Measurements from ENCODE around the gene ZNF577. TPM values are rescaled to one million over a fixed set of nuclear protein-coding genes. Genes with fewer than 3 reads are reported as not detected.
"Not testable (repeated sequence)": the region's sequence is repeated elsewhere in the genome, so short reads cannot be mapped to it uniquely, and the experiment has no call there.

The ZNF577 gene
- total RNA-seq, 1 donor from 2014 or later: 9.3 TPM

- Mint-ChIP-seq H3K4me1 (ENCODE audit: unreplicated experiment) (peaks cover 20% of the 10 kb centered on the region), H3K27me3 (ENCODE audit: unreplicated experiment) (peaks cover 16% of the 10 kb centered on the region), H3K27ac (ENCODE audit: unreplicated experiment) (peak overlapping the region; percentile 97), H3K9me3 (ENCODE audit: unreplicated experiment) (peaks cover 43% of the 10 kb centered on the region), H3K36me3 (ENCODE audit: low read depth, unreplicated experiment) (peaks cover 41% of the 10 kb centered on the region), H3K4me3 (ENCODE audit: unreplicated experiment) (peak overlapping the region; percentile 99)
- TF ChIP-seq, protein P1, sequence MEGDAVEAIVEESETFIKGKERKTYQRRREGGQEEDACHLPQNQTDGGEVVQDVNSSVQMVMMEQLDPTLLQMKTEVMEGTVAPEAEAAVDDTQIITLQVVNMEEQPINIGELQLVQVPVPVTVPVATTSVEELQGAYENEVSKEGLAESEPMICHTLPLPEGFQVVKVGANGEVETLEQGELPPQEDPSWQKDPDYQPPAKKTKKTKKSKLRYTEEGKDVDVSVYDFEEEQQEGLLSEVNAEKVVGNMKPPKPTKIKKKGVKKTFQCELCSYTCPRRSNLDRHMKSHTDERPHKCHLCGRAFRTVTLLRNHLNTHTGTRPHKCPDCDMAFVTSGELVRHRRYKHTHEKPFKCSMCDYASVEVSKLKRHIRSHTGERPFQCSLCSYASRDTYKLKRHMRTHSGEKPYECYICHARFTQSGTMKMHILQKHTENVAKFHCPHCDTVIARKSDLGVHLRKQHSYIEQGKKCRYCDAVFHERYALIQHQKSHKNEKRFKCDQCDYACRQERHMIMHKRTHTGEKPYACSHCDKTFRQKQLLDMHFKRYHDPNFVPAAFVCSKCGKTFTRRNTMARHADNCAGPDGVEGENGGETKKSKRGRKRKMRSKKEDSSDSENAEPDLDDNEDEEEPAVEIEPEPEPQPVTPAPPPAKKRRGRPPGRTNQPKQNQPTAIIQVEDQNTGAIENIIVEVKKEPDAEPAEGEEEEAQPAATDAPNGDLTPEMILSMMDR (IDR thresholded peaks at IDR 0.05; ENCODE audit: unreplicated experiment): no peak
- no peak for DNase-seq (ENCODE audit: low spot score)
These were observed 38.7 kb upstream of the ZNF577 start for GRCh38 chr19:51926426-51926783.

DNA sequence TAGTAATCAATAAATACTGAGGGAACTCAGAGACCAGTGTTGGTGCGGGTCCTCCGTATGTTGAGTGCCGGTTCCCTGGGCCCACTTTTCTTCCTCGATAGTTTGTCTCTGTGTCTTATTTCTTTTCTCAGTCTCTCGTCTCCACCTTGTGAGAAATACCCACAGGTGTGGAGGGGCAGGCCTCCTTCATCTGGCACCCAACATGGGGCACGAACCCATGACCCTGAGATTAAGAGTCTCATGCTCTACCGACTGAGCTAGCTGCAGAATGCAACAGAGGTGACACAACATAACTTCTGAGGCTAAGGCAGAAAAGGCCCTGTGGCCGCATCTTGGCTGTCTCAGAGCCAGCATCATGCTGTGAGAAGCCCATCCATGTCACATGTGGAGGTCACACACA lies 34.2 kb upstream of the ZNF577 start:
- peak overlapping the region; percentile 44 for H3K4me3 Mint-ChIP-seq (ENCODE audit: unreplicated experiment)
- no peak overlapping the region for H3K27ac Mint-ChIP-seq (ENCODE audit: unreplicated experiment)
- H3K9me3 Mint-ChIP-seq (ENCODE audit: unreplicated experiment): peaks cover 57% of the 10 kb centered on the region
- peaks cover 33% of the 10 kb centered on the region for H3K36me3 Mint-ChIP-seq (ENCODE audit: low read depth, unreplicated experiment)
- H3K27me3 Mint-ChIP-seq (ENCODE audit: unreplicated experiment): peaks cover 10% of the 10 kb centered on the region
- H3K4me1 Mint-ChIP-seq (ENCODE audit: unreplicated experiment): peaks cover 5% of the 10 kb centered on the region
- DNase-seq (ENCODE audit: low spot score): no peak
- TF ChIP-seq, protein P1 (IDR thresholded peaks at IDR 0.05; ENCODE audit: unreplicated experiment): no peak

- Mint-ChIP-seq H3K27ac (ENCODE audit: unreplicated experiment) (no peak overlapping the region), H3K4me1 (ENCODE audit: unreplicated experiment) (no peaks in the 10 kb centered on the region), H3K4me3 (ENCODE audit: unreplicated experiment) (no peak overlapping the region), H3K27me3 (ENCODE audit: unreplicated experiment) (peaks cover 4% of the 10 kb centered on the region), H3K9me3 (ENCODE audit: unreplicated experiment) (peaks cover 49% of the 10 kb centered on the region), H3K36me3 (ENCODE audit: low read depth, unreplicated experiment) (peaks cover 32% of the 10 kb centered on the region)
- TF ChIP-seq, protein P1 (IDR thresholded peaks at IDR 0.05; ENCODE audit: unreplicated experiment): no peak
- no peak for DNase-seq (ENCODE audit: low spot score)
These were observed 31.9 kb upstream of the ZNF577 start for GRCh38 chr19:51919606-51920005.

- Mint-ChIP-seq H3K27ac (ENCODE audit: unreplicated experiment) (no peak overlapping the region), H3K4me3 (ENCODE audit: unreplicated experiment) (no peak overlapping the region), H3K4me1 (ENCODE audit: unreplicated experiment) (no peaks in the 10 kb centered on the region), H3K9me3 (ENCODE audit: unreplicated experiment) (peaks cover 19% of the 10 kb centered on the region), H3K27me3 (ENCODE audit: unreplicated experiment) (no peaks in the 10 kb centered on the region), H3K36me3 (ENCODE audit: low read depth, unreplicated experiment) (peaks cover 23% of the 10 kb centered on the region)
- DNase-seq (ENCODE audit: low spot score): no peak
- TF ChIP-seq, protein P1 (IDR thresholded peaks at IDR 0.05; ENCODE audit: unreplicated experiment): no peak
These were observed 28.4 kb upstream of the ZNF577 start for GRCh38 chr19:51916167-51916566.

DNA sequence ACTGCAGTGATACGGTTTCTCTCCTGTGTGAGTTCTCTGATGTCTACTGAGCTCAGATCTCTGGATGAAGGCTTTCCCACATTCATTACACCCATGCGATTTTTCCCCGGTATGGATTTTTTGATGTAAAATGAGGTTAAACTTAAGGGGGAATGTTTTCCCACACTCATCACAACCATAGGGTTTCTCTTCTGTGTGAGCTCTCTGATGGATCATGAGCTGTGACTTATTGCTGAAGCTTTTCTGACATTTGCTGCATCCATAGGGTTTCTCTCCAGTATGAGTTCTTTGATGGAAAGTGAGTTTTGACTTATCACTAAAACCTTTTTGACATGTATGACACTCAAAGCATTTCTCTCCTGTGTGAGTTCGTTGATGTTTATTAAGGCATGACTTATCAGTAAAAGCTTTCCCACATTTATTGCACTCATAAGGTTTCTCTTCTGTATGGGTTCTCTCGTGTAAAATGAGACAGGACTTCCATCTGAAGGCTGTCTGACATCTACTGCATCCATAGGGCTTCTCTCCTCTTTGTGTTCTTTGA lies 27.6 kb upstream of the ZNF577 start:
- DNase-seq (ENCODE audit: low spot score): no peak
- H3K4me3 Mint-ChIP-seq (ENCODE audit: unreplicated experiment): no peak overlapping the region
- no peak overlapping the region for H3K27ac Mint-ChIP-seq (ENCODE audit: unreplicated experiment)
- peaks cover 17% of the 10 kb centered on the region for H3K36me3 Mint-ChIP-seq (ENCODE audit: low read depth, unreplicated experiment)
- TF ChIP-seq, protein P1 (IDR thresholded peaks at IDR 0.05; ENCODE audit: unreplicated experiment): no peak
- no peaks in the 10 kb centered on the region for H3K4me1 Mint-ChIP-seq (ENCODE audit: unreplicated experiment)
- peaks cover 12% of the 10 kb centered on the region for H3K9me3 Mint-ChIP-seq (ENCODE audit: unreplicated experiment)
- peaks cover 1% of the 10 kb centered on the region for H3K27me3 Mint-ChIP-seq (ENCODE audit: unreplicated experiment)

DNA sequence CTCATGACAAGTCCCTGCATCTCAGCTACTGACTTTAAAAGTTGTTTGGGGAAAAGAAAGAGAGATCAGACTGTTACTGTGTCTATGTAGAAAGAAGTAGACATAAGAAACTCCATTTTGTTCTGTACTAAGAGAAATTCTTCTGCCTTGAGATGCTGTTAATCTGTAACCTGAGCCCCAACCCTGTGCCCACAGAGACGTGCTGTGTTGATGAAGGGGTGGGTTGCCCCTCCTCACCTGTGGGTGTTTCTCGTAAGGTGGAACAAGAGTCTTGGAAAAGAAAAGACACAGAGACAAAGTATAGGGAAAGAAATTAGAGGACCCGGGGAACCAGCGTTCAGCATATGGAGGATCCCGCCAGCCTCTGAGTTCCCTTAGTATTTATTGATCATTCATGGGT lies 20.2 kb upstream of the ZNF577 start:
- Mint-ChIP-seq H3K36me3 (ENCODE audit: low read depth, unreplicated experiment) (peaks cover 18% of the 10 kb centered on the region), H3K9me3 (ENCODE audit: unreplicated experiment) (peaks cover 16% of the 10 kb centered on the region), H3K4me1 (ENCODE audit: unreplicated experiment) (peaks cover 14% of the 10 kb centered on the region)
- not testable (repeated sequence) for DNase-seq (ENCODE audit: low spot score); H3K27ac Mint-ChIP-seq (ENCODE audit: unreplicated experiment); H3K4me3 Mint-ChIP-seq (ENCODE audit: unreplicated experiment); H3K27me3 Mint-ChIP-seq (ENCODE audit: unreplicated experiment)

DNA sequence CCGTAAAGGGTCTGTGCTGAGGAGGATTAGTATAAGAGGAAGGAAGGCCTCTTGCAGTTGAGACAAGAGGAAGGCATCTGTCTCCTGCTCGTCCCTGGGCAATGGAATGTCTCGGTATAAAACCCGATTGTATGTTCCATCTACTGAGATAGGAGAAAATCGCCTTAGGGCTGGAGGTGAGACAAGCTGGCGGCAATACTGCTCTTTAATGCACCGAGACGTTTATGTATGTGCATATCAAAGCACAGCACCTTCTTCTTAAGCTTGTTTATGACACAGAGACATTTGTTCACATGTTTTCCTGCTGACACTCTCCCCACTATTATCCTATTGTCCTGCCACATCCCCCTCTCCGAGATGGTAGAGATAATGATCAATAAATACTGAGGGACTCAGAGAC lies 18.4 kb upstream of the ZNF577 start:
- DNase-seq (ENCODE audit: low spot score); H3K27ac Mint-ChIP-seq (ENCODE audit: unreplicated experiment); H3K27me3 Mint-ChIP-seq (ENCODE audit: unreplicated experiment): not testable (repeated sequence)
- peaks cover 31% of the 10 kb centered on the region for H3K36me3 Mint-ChIP-seq (ENCODE audit: low read depth, unreplicated experiment)
- H3K4me3 Mint-ChIP-seq (ENCODE audit: unreplicated experiment): peak overlapping the region; percentile 45
- peaks cover 16% of the 10 kb centered on the region for H3K9me3 Mint-ChIP-seq (ENCODE audit: unreplicated experiment)
- peaks cover 18% of the 10 kb centered on the region for H3K4me1 Mint-ChIP-seq (ENCODE audit: unreplicated experiment)

DNA sequence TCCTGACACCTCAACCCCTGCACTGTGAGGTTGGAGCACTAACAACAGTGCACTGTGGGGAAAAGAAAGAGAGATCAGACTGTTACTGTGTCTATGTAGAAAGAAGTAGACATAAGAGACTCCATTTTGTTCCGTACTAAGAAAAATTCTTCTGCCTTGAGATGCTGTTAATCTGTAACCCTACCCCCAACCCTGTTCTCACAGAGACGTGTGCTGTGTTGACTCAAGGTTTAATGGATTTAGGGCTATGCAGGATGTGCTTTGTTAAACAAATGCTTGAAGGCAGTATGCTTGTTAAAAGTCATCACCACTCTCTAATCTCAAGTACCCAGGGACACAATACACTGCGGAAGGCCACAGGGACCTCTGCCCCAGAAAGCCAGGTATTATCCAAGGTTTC lies 17.9 kb upstream of the ZNF577 start:
- peaks cover 18% of the 10 kb centered on the region for H3K4me1 Mint-ChIP-seq (ENCODE audit: unreplicated experiment)
- peaks cover 20% of the 10 kb centered on the region for H3K9me3 Mint-ChIP-seq (ENCODE audit: unreplicated experiment)
- peak overlapping the region; percentile 30 for H3K27ac Mint-ChIP-seq (ENCODE audit: unreplicated experiment)
- H3K36me3 Mint-ChIP-seq (ENCODE audit: low read depth, unreplicated experiment): peaks cover 35% of the 10 kb centered on the region
- not testable (repeated sequence) for H3K27me3 Mint-ChIP-seq (ENCODE audit: unreplicated experiment); DNase-seq (ENCODE audit: low spot score)
- peak overlapping the region; percentile 100 for H3K4me3 Mint-ChIP-seq (ENCODE audit: unreplicated experiment)
